ENCODE results near the gene MEF2D. TPM values are rescaled to one million over a fixed set of nuclear protein-coding genes. Genes with fewer than 3 reads are reported as not detected.

MEF2D gene
- polyA plus RNA-seq, 1 experiment: 9.9 TPM

GRCh38 chr1:156499842-156500542 is 583 bp downstream of the MEF2D start:
- ChIA-PET CTCF (interaction anchor here (0.8 to 2.7 kb wide), 3 partner anchors 10 to 50 kb away, joined by 3 to 18 read pairs (median 12); no protein-coding TSS in a partner anchor), POLR2A (interaction anchor here (0.5 to 3.2 kb wide), 11 partner anchors 10 to 606 kb away, joined by 3 to 33 read pairs (median 4); partner anchors contain the start of gene SMG5)
- Histone ChIP-seq H3K9me3 (ENCODE audit: control insufficient read depth, insufficient read depth, low read length) (no peaks in the 10 kb centered on the region; the same call in 1 of the 2 replicates), H3K27ac (ENCODE audit: low read depth, low read length) (peak overlapping the region; percentile 91), H3K27me3 (ENCODE audit: control insufficient read depth, insufficient read depth, low read length) (no peaks in the 10 kb centered on the region), H3K4me3 (ENCODE audit: low read depth, low read length) (peak overlapping the region; percentile 94)
- no peak for DNase-seq (ENCODE audit: low read depth, low spot score)
- no peak for TF ChIP-seq CTCF (IDR thresholded peaks at IDR 0.05; ENCODE audit: low read depth, low read length)

GRCh38 chr1:156499194-156499841 is 1.3 kb downstream of the MEF2D start:
- TF ChIP-seq CTCF (IDR thresholded peaks at IDR 0.05; ENCODE audit: low read depth, low read length): no peak
- Histone ChIP-seq H3K27me3 (ENCODE audit: control insufficient read depth, insufficient read depth, low read length) (no peaks in the 10 kb centered on the region), H3K4me3 (ENCODE audit: low read depth, low read length) (peak overlapping the region; percentile 94), H3K9me3 (ENCODE audit: control insufficient read depth, insufficient read depth, low read length) (no peaks in the 10 kb centered on the region; the same call in 1 of the 2 replicates), H3K27ac (ENCODE audit: low read depth, low read length) (peak overlapping the region; percentile 47)
- CTCF ChIA-PET: interaction anchor here (2.7 kb wide), 1 partner anchor 18 kb away, joined by 18 read pairs; no protein-coding TSS in a partner anchor
- POLR2A ChIA-PET: interaction anchor here (3.2 kb wide), 1 partner anchor 24 kb away, joined by 33 read pairs; no protein-coding TSS in a partner anchor
- DNase-seq (ENCODE audit: low read depth, low spot score): no peak

GRCh38 chr1:156498432-156499193 is 2.0 kb downstream of the MEF2D start:
- Histone ChIP-seq H3K4me3 (ENCODE audit: low read depth, low read length) (peak overlapping the region; percentile 94), H3K27me3 (ENCODE audit: control insufficient read depth, insufficient read depth, low read length) (no peaks in the 10 kb centered on the region), H3K9me3 (ENCODE audit: control insufficient read depth, insufficient read depth, low read length) (no peaks in the 10 kb centered on the region; the same call in 1 of the 2 replicates), H3K27ac (ENCODE audit: low read depth, low read length) (no peak overlapping the region)
- DNase-seq (ENCODE audit: low read depth, low spot score): no peak
- ChIA-PET POLR2A (interaction anchor here (0.6 to 3.2 kb wide), 2 partner anchors 23 to 1362 kb away, joined by 6 to 33 read pairs; no protein-coding TSS in a partner anchor), CTCF (interaction anchor here (2.7 kb wide), 1 partner anchor 18 kb away, joined by 18 read pairs; no protein-coding TSS in a partner anchor)
- TF ChIP-seq CTCF (IDR thresholded peaks at IDR 0.05; ENCODE audit: low read depth, low read length): no peak

DNA sequence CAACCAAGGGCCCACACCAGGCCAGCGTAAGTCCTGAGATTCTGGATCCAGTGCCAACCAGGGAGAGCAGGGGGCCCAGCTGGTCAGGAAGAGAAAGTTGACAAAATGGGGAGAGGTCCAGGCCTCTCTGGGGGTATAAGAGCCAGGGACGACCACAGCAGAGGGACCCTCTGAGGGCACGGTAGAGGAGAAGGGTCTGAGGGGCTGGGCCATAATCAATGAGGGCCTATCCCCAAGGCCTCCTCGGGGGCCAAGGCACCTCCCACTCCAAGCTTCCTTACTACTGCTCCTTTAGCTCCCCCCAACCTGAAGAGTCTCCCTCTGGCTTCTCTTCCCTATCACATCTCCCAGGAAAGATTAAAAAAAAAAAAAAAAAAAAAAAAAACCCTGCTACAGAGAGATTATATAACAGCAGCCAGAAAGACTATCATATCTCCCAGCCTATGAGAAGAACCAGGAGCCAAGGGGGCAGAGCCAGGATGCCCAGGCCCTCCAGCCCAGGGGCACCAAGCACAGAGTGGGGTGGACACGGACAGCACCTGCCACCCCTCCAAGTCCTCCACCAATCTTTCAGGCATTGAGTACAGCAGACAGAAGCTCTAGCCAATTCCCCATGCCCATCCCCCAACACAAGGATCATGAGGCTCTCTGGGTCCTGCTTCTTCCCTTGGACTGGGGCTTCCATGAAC is 2.7 kb downstream of the MEF2D start:
- Histone ChIP-seq H3K27ac (ENCODE audit: low read depth, low read length) (no peak overlapping the region), H3K4me3 (ENCODE audit: low read depth, low read length) (peak overlapping the region; percentile 43), H3K27me3 (ENCODE audit: control insufficient read depth, insufficient read depth, low read length) (no peaks in the 10 kb centered on the region), H3K9me3 (ENCODE audit: control insufficient read depth, insufficient read depth, low read length) (no peaks in the 10 kb centered on the region; the same call in 1 of the 2 replicates)
- ChIA-PET POLR2A (interaction anchor here (0.6 kb wide), 2 partner anchors 179 to 1362 kb away, joined by 4 to 6 read pairs; no protein-coding TSS in a partner anchor), CTCF (interaction anchor here (0.6 to 2.7 kb wide), 3 partner anchors 17 to 52 kb away, joined by 3 to 18 read pairs (median 9); no protein-coding TSS in a partner anchor)
- no peak for TF ChIP-seq CTCF (IDR thresholded peaks at IDR 0.05; ENCODE audit: low read depth, low read length)
- DNase-seq (ENCODE audit: low read depth, low spot score): no peak
